Skin epidermis (tissue), 12 donors: ENCODE results near the gene MARCHF10.
A peak's percentile ranks its signal among the peaks of the same experiment; 100 is the strongest.

Experiments used
- H3K27ac ChIP-seq, 21 experiments: fragments of 200-600 bp; sonication (generic) in 11 of 21; one replicate each; pipeline ENCODE4 v1.5.0; 2020; ENCODE audit warnings: mild to moderate bottlenecking in 3 of 21, inconsistent platforms in 2 of 21, moderate library complexity in 2 of 21
- H3K4me3 ChIP-seq, 7 experiments: fragments of 200-600 bp; sonication (generic) in 2 of 7; one replicate each; pipeline ENCODE4 v1.5.0; 2020; ENCODE audit warnings: inconsistent platforms in 2 of 7, mild to moderate bottlenecking in 2 of 7, moderate library complexity in 1 of 7

The MARCHF10 gene

GRCh38 chr17:62656446-62656845 lies 151.7 kb downstream of the MARCHF10 start:
- Histone ChIP-seq H3K27ac (no peak overlapping the region), H3K4me3 (no peak overlapping the region)

GRCh38 chr17:62655656-62656055 lies 152.5 kb downstream of the MARCHF10 start:
- no peak overlapping the region for H3K4me3 ChIP-seq
- no peak overlapping the region for H3K27ac ChIP-seq

DNA sequence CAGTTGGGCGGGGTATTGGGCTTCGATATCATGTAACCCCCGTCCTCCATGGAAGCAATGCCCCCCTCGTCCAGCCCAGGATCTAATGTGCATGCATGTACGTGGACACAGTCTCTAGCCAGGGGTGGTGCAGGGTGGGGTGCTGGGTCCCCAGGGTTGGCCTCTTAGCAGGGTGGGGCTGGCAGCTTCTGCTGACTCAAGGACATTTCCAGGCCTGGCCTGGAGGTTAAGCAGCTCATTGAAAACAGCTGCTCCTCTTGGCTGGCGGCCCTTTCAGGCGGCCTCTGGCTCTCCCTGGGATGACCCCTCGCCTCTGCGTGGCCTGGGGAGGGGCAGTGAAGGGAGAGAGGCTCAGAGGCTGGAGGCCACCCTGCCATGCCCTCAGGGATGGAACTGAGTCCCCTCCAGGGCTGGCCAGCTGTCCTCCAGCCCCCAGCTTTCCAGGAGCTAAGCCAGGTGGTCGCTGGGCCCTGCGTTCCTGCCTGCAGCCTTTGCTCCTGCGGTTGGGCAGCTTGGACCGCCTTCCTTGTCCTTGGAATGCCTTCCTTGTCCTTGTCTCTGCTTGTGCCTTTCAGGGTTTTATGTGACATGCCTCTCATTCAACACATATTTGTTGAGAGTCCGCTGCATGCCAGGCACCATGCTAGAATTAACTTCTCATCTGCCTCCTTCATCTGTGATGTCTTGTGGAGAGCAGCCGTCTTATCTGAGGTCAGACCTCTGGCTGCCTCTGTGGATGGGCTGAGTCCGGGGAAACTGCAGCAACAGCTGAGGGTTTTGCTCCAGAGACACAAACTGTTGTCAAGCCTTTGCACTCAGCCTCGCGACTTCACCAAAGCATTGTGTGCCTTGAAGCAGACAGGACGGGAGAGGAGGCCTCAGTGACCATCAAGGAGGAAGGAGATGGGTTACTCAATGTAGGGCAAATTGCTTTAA lies 154.0 kb downstream of the MARCHF10 start:
- Histone ChIP-seq H3K4me3 (no peak overlapping the region), H3K27ac (peak overlapping the region in 12 of 21 experiments; percentile 4 to 88 (median 76))

- H3K4me3 ChIP-seq: peak overlapping the region; percentile 34 to 51 (median 44)
- H3K27ac ChIP-seq: peak overlapping the region; percentile 2 to 88 (median 77)
Measured at GRCh38 chr17:62653002-62653825, 154.9 kb downstream of the MARCHF10 start.

- peak overlapping the region; percentile 2 to 88 (median 77) for H3K27ac ChIP-seq
- H3K4me3 ChIP-seq: peak overlapping the region; percentile 34 to 51 (median 44)
Measured at GRCh38 chr17:62652251-62653001, 155.7 kb downstream of the MARCHF10 start.
